ENCODE measurements around the gene SLC35F1.

DNA sequence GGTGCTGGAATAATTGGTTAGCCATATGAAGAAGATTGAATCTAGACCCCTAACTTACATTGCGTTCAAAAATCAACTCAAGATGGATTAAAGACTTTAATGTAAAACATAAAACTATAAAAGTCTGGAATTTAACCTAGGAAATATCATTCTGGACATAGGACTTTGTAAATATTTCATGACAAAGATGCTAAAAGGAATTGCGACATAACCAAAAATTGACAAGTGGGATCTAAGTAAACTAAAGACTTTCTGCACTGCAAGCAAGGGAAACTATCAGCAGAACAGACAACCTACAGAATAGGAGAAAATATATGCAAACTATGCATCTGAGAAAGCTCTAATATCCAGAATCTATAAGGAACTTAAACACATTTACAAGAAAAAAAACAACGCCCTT, 45.5 kb upstream of the SLC35F1 start:
- TF ChIP-seq CTCF (IDR thresholded peaks at IDR 0.05) (no peak), POLR2A (IDR thresholded peaks at IDR 0.05) (no peak)
